GM13977 (cell line): ENCODE data around the gene PIK3C3.

Source experiments
- DNase-seq: peaks from one replicate; pipeline ENCODE4 v3.0.0; 2012; ENCODE audit warnings: low spot score
- in situ Hi-C: fragments of 300-500 bp; cut with MboI; formaldehyde crosslinking; loops from one replicate; pipeline ENCODE4 v1.12.0; 2022; ENCODE audit warnings: low sequenced_read_pairs, low pct_unique_long_range_greater_than_20kb, mixed read lengths, inconsistent platforms; ENCODE audit not compliant: unreplicated experiment
- TF ChIP-seq, protein P1 (sequence below): IDR thresholded peaks from 2 replicates; pipeline ENCODE4 v1.5.1; 2012; ENCODE audit warnings: mild to moderate bottlenecking, control low read depth; ENCODE audit not compliant: insufficient read depth; ENCODE audit errors: extremely low read depth, missing control alignments

Gene PIK3C3

DNA sequence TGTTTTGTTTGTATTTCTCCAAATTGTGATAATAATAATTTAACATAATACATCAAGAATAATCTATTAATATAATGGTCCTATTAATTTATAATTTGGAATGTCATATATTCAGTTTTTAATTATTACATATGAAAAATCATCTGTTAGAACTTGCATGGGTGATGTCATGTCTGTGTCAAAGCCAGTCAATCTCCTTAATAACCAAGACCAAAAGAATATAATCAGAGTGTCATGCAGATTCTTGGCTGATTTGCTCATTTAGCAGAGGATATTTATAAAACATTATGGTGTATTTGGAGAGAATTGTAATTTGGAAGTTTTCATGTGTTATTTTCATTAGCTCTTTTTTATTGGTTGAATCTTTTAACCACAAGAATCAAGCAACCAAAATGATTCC lies 96.4 kb downstream of the PIK3C3 start:
- TF ChIP-seq, protein P1, sequence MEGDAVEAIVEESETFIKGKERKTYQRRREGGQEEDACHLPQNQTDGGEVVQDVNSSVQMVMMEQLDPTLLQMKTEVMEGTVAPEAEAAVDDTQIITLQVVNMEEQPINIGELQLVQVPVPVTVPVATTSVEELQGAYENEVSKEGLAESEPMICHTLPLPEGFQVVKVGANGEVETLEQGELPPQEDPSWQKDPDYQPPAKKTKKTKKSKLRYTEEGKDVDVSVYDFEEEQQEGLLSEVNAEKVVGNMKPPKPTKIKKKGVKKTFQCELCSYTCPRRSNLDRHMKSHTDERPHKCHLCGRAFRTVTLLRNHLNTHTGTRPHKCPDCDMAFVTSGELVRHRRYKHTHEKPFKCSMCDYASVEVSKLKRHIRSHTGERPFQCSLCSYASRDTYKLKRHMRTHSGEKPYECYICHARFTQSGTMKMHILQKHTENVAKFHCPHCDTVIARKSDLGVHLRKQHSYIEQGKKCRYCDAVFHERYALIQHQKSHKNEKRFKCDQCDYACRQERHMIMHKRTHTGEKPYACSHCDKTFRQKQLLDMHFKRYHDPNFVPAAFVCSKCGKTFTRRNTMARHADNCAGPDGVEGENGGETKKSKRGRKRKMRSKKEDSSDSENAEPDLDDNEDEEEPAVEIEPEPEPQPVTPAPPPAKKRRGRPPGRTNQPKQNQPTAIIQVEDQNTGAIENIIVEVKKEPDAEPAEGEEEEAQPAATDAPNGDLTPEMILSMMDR, result no peak
- no peak for DNase-seq
- in situ Hi-C loops, result no loop called here

DNA sequence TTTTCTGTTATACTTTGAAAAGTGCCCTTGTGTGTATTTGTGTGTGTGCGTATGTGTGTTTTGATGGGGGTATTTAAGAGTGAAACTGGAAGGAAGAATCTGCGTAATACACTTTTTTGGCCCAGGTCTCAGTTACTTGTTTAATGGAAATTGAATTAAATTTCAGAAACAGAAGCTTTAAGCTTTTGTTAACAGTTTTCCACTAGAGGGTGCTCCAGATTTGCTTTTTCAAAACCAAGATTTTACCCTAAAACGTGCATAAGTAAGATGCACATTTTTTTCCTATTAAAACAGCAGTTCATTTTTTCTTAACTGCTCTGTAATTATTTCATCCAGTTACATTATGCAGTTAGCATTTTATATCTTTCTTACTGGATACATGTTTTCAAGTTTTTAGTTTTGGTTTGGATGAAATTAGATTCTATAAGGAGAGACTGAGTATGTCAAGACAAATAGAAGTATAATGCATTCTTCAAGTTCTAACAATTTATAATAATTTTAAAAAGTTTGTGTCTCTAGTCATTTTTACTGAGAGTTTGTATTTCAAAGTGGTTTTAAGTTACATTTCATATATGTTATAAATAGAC lies 97.2 kb downstream of the PIK3C3 start:
- DNase-seq, result no peak
- TF ChIP-seq, protein P1, result peak; percentile 35
- in situ Hi-C loops, result no loop called here

DNA sequence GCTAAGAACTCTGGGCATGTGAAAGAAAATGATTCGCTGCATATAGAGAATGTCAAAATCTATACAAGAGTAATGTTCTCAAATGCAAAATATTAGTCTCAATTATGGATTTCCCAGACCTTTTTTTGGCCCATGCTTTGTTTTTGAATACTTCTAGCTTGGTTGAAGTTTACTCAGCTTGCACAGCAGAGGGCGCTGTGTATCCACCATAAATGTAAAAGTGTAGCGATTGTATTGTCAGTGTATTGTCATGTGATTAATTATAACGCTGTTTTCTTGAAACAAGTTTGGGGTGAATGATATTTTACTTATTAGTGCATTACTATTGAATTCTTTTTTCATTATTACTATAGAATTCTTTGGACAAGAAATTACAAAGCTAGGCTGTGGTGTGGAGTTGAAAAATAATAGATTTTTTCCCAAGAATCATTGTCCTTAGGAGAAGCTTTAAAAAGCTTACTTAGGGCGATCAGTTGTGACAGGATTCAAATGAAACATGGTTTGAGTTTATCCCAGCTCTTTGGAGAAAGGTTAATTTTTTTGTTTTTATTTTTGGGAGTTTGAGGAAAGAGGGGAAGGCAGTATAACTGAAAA lies 98.3 kb downstream of the PIK3C3 start:
- peak; percentile 24 for DNase-seq
- TF ChIP-seq, protein P1, result peak; percentile 78
- in situ Hi-C loops, result no loop called here

DNA sequence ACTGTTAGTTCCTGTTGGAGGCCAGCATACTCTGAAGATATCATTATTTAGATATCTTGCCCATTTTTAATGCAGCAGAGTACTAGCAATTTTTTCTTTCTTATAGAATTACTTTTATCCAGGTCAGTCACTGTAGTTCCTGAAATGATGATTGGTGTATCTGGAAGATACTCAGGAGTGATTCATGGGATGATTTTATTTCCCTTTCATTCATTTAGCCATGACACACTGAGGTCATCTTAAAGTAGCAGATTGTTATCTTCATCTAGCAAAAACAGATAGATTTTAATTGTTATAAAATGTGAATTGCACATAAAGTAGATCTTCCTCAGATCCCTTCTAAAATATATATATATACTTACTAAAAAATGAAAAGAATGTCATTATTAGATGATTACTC lies 109.1 kb downstream of the PIK3C3 start:
- TF ChIP-seq, protein P1, result no peak
- in situ Hi-C loops, result no loop called here
- no peak for DNase-seq

DNA sequence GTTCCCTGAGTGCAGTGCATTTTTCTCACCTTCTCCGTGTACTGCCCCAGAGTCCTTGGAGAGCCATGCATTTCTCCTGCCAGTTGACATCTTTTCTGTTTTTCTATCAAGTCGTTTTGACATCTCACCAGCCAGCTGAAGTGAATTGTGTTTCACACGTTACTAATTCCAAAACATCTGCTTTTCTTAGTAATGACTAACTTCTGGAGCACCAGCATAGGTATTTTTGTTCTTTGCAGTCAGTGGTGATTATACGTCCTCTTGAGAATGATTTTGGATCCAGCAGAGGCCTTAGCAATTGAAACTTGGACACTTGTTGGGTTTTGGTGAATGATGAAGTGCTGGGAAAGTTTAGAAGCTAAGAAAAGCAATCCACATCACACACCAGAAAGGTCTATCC lies 112.5 kb downstream of the PIK3C3 start:
- in situ Hi-C loops, result no loop called here
- no peak for DNase-seq
- TF ChIP-seq, protein P1, result no peak

DNA sequence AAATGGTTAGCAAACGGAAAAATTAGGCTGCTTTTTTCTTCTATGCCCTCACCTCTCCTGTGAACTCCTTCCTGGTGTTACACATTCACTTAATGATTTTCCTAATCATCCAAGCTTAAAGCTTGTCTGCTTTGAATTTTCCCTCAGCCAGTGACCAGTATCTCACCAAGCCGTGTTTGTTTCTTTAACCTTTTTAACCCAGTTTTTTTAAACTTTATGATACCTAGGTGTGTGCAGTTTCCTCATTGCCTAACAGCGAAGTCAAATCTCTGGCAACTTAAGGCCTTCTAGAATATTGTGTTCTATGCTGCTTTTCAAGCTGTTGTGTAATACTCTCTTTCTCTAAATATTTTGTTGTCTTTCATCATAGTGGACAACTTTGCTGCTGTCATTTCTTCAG lies 113.0 kb downstream of the PIK3C3 start:
- TF ChIP-seq, protein P1, result no peak
- DNase-seq, result no peak
- in situ Hi-C loops, result no loop called here
